Measurements from ENCODE around the gene GPR68.

- TF ChIP-seq CTCF (tag by site-specific recombination; IDR thresholded peaks at IDR 0.05) (no peak), ZNF549 (tag by site-specific recombination; IDR thresholded peaks at IDR 0.05) (no peak), WT1 (tag by site-specific recombination; IDR thresholded peaks at IDR 0.05) (no peak), ZNF514 (tag by site-specific recombination; IDR thresholded peaks at IDR 0.05) (no peak), ATF2 (tag by site-specific recombination; IDR thresholded peaks at IDR 0.05; ENCODE audit: low read depth) (no peak), ZSCAN5A (tag by site-specific recombination; IDR thresholded peaks at IDR 0.05) (no peak), ZNF24 (tag by site-specific recombination; IDR thresholded peaks at IDR 0.05) (no peak), ZBTB6 (tag by site-specific recombination; IDR thresholded peaks at IDR 0.05) (no peak), ZNF311 (tag by site-specific recombination; IDR thresholded peaks at IDR 0.05; ENCODE audit: borderline replicate concordance) (no peak), ZNF776 (tag by site-specific recombination; IDR thresholded peaks at IDR 0.05; ENCODE audit: borderline replicate concordance) (no peak), ZNF501 (tag by site-specific recombination; IDR thresholded peaks at IDR 0.05) (no peak), ZNF146 (tag by site-specific recombination; IDR thresholded peaks at IDR 0.05) (no peak)
Observed at GRCh38 chr14:91190853-91191252, 53.7 kb downstream of the GPR68 start.
